HEK293T (cell line): ENCODE data around the gene TNS2.

Experiments used
- ARNT ChIP-seq: fragments of 450-650 bp; IDR thresholded peaks from 2 replicates; pipeline ENCODE4 v1.6.1; 2017; ENCODE audit warnings: mild to moderate bottlenecking
- BHLHE40 ChIP-seq: fragments of 450-650 bp; IDR thresholded peaks from 2 replicates; pipeline ENCODE4 v1.6.1; 2016; ENCODE audit warnings: mild to moderate bottlenecking, moderate library complexity, borderline replicate concordance
- ELF4 ChIP-seq: fragments of 450-650 bp; IDR thresholded peaks from 2 replicates; pipeline ENCODE4 v1.6.1; 2017; ENCODE audit warnings: antibody characterized with exemption
- FOXK2 ChIP-seq: fragments of 450-650 bp; IDR thresholded peaks from 2 replicates; pipeline ENCODE4 v1.6.1; 2016; ENCODE audit warnings: mild to moderate bottlenecking
- FOXM1 ChIP-seq: fragments of 450-650 bp; IDR thresholded peaks from 2 replicates; pipeline ENCODE4 v1.6.1; 2017; ENCODE audit warnings: mild to moderate bottlenecking, borderline replicate concordance
- HDGF ChIP-seq: fragments of 450-650 bp; IDR thresholded peaks from 2 replicates; pipeline ENCODE4 v1.6.1; 2017; ENCODE audit warnings: antibody characterized with exemption, borderline replicate concordance
- LEF1 ChIP-seq: fragments of 450-650 bp; IDR thresholded peaks from 2 replicates; pipeline ENCODE4 v1.6.1; 2017; ENCODE audit warnings: mild to moderate bottlenecking, borderline replicate concordance
- NFRKB ChIP-seq: fragments of 450-650 bp; IDR thresholded peaks from 2 replicates; pipeline ENCODE4 v1.6.1; 2016; ENCODE audit warnings: mild to moderate bottlenecking, moderate library complexity
- PKNOX1 ChIP-seq: fragments of 450-650 bp; IDR thresholded peaks from 2 replicates; pipeline ENCODE4 v1.6.1; 2016
- SP1 ChIP-seq: fragments of 450-650 bp; IDR thresholded peaks from 2 replicates; pipeline ENCODE4 v1.6.1; 2017
- SUZ12 ChIP-seq: fragments of 450-650 bp; IDR thresholded peaks from 2 replicates; pipeline ENCODE4 v1.6.1; 2016; ENCODE audit warnings: mild to moderate bottlenecking
- TARDBP ChIP-seq: fragments of 450-650 bp; IDR thresholded peaks from 2 replicates; pipeline ENCODE4 v1.6.1; 2016
- ZNF384 ChIP-seq: fragments of 450-650 bp; IDR thresholded peaks from 2 replicates; pipeline ENCODE4 v1.6.1; 2016

GRCh38 chr12:53101931-53102781, 52.3 kb downstream of the TNS2 start:
- no peak for TF ChIP-seq SP1
- no peak for TF ChIP-seq TARDBP
- TF ChIP-seq NFRKB = no peak
- TF ChIP-seq LEF1 = no peak
- TF ChIP-seq ZNF384 = no peak
- TF ChIP-seq FOXK2 = no peak
- no peak for TF ChIP-seq FOXM1
- no peak for TF ChIP-seq SUZ12
- TF ChIP-seq PKNOX1 = no peak
- TF ChIP-seq HDGF = no peak
- TF ChIP-seq ELF4 = no peak
- TF ChIP-seq ARNT = no peak
- TF ChIP-seq BHLHE40 = no peak
